GM18868 (cell line): ENCODE results near the gene MSI2.

Experiments
- ATAC-seq: cut with Tn5 transposase; IDR thresholded peaks from one replicate; pipeline ENCODE4 v1.9.1; 2021; ENCODE audit warnings: mild to moderate bottlenecking, moderate library complexity; ENCODE audit not compliant: unreplicated experiment

The MSI2 gene

DNA sequence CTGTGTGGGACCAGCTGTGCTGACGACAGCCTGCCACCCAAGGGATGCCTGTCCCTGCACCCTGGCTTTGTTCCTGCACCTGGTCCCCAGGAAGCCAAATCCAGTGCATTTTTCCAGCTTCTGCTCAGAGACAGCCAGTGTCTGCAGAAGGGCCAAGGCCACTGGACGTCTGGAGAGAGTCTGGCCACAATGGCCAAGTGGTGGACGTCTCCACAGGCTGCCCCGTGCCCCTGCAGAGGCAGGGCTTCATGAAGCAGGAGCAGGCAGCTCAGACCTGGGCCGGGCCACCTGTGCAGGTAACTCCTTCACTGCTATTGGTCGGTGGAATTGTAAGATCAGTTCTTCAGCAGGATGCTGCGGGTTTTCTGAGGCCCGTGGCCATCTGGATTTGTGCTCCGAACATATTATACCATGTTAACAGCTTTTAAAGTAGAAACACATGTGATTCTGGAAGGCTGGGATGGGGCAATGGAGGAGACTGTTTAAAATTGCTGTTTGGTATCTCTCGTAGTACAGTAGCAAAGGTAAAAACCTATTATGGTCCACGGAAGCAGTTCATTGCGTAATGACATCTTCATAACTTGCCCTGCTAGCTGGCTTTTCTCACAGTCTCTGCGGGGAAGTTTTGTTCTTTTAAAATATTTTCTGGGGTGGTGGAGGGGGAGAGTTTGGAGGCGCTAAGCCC, 303.5 kb downstream of the MSI2 start:
- ATAC-seq = no peak

DNA sequence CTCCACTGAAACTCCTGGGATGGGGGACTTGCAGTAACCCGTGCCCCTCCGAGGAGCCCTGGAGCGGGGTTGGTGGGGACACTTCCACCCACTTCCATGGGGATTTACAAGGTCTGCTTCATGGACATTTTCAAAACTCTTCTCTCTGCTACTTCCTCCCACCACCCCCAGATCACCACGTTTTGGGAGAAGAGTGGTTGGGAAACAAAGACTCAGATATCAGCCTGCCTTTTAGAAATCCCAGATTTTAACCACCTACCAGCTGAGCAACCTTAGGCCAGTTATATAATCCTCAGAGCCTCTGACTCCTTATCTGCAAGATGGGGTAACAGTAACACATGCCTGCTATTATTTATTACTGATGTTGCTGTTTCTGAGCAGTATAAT, 304.0 kb downstream of the MSI2 start:
- no peak for ATAC-seq

DNA sequence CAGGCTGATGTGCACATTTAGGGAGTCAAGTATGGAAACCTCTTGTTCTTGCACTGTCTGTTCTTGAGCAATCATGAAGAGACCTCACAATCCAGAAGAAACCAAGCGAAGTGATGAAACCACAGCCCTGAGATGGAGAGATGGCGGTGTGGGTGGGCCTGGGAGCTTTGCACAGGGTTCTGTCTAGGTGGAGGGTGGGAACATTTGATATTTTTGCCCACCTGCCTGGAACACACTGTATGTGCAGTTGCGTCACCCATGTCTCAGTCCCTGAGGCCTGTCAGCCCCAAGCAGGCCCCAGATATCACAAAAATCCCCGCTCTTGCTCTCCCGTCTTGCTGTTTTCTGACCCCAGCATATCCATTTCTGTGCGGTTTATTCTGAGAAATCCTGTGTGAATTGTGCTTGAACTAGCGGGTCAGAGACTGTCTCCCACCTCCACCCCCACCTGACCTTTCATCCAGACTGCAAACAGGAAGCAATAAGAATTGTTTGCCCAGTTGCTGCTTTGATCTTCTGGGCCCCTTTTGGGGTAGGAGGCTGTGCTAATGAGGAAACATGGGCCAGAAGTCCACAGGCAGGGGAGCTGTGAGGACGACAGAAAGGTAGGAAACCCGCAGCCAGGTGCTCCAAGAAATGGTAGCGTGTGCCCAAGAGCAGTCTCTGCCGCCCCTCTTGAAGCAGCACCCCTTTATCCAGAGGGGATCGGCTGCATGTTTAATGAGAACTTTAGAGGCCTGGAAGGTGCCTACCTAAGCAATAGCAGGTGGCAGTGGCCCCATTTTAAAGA, 304.9 kb downstream of the MSI2 start:
- ATAC-seq = no peak

DNA sequence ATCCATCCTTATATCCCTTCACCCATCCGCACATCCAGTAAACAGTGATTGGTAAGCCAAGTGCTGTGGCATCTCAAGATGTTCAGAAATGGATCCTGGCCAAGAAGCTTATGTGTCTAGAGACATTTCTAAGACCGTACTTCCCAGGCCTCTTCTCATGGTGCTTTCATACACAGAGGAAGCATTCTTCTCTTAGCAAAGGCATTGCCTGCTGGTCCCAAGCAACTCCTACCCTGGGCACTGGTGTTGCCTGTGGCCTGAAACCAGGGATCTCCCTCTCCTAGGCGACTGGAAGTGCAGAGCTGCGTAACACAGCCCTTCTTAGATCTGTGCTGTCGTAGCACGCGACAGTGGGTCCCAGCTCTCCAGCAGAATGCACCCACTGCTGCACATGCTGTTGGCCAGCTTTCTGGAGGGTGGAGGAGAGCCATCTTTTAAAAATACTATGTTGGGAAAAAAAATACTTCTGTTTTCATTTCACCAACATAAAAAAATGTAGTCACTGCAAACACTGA, 305.9 kb downstream of the MSI2 start:
- no peak for ATAC-seq

DNA sequence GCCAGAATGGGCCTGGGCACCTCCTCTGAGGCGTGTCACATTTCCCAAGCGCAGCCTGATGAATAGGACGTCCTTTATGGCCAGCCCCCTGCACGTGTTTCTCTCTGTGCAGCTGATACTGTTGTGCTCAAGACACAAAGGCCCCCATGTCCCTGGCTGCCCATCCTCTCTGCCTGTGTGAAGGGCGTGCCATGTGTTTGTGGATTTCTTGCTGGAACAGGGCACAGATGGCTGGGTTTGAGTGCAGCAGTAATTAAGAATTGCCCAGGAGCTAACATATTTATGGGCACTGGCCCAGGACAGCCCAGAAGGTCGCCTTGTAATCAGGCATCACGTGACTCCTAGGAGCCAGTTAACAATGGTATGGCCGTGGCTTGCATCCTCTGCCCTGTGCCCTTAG, 307.6 kb downstream of the MSI2 start:
- no peak for ATAC-seq

DNA sequence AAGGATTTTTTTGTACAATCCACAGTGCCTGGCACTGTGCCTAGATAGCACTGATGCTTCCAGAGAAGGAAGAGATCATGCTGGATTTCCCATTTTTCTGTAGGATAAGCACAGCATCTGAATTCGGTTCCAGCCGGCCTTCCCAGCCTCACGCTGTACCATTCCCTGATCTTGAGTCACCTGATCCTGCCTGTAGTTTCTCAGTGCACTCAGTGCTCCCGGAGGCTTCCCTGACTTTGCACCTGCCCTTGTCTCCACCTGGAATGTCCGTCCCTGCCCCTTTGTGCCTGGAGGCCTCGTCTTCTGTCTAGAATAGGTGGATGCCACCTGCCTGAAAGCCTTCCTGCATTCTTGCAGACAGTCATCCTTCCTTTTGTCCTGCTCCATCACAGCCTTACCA, 308.9 kb downstream of the MSI2 start:
- no peak for ATAC-seq

DNA sequence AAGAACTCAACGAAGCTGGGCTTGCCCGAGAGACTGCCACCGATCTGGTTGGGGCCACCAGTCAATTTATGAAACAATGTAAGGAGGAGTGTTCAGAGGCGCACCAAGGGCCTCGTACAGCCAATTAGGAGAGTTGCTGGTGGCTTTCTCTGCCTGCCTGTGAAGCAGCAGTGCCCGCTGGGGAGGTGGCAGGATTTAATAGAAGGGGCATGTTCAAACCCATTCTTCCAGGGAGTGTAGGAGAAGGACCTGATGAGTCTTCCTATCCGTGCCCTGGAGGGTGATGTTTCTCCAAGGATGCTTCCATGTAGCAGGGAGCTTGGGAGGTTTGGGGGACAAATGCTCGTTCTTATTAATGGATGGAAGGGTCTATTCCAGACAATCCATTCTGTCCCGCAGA, 310.4 kb downstream of the MSI2 start:
- ATAC-seq = no peak

DNA sequence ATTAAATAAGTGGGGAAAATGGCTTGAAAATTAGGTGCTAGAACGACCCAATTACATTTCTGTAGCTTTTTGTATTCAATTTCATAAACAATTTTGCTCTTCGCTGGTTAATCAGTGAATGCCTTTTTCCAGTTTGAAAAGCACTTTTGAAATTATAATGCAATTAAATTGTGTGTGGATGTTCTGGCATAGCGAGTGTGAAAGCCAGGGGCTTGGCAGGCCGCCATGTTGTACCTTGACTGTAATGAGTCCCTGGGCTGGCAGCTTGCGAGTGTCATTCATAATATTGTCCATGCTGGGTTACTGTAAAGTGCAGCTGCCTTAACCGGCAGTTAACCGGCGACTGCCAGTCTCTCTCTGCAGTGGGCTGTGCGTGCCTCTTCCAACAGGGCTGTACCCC, 310.9 kb downstream of the MSI2 start:
- no peak for ATAC-seq

DNA sequence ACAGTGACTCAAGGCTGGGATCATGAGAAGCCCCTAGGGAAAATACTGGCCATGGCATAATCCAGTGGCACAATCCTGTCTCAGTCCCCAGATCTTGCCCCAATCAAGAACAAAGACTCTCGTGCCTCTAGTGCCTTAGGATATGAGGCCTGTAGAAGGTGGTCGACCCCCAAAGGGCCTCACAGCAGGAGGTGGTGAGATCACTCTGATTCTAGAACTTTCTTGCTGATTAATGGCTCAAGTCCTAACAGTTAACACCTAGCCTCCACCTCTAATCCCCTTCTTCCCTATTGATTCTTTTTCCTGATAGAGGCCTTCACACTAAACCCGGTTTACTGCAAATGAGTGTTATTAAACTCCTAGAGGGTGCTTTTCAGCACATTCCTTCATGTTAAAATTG, 312.0 kb downstream of the MSI2 start:
- ATAC-seq = no peak

DNA sequence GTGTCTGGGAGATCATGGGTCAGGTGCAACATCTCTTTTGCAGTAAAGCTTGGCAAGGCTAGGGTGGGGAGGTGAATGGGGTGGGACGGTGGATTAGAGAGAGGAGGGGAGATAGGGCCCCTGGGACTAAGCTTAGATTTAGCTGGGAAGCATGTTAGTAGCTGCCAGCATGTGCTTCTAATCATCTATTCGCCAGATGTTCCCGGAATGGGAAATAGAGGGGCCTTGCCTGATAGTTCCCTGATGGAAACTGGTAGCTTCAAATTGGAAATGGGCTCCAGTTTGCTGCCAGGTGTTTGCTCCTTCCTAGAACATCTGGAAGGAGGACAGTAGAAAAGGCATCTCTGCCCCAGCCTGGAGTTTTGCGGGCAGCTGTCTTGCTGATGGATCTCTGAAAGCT, 312.7 kb downstream of the MSI2 start:
- no peak for ATAC-seq

DNA sequence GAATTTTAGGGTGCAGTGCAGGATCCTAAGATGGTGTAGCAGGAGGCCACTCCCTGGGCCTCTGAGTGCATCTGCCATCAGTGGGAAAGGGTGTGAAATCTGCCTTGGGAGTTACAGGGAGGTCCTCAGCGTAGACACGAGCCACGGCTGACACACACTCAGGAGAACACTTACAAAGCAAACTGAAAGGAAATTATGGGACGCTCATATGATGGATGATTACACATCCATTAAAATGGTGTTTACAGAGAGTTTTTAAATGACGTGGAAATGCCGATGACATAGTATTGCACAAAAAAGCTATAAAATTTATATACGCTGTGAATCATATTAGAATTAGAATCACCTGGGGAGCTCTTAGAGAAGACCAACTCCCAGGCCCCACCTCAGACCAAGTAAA, 313.5 kb downstream of the MSI2 start:
- no peak for ATAC-seq

DNA sequence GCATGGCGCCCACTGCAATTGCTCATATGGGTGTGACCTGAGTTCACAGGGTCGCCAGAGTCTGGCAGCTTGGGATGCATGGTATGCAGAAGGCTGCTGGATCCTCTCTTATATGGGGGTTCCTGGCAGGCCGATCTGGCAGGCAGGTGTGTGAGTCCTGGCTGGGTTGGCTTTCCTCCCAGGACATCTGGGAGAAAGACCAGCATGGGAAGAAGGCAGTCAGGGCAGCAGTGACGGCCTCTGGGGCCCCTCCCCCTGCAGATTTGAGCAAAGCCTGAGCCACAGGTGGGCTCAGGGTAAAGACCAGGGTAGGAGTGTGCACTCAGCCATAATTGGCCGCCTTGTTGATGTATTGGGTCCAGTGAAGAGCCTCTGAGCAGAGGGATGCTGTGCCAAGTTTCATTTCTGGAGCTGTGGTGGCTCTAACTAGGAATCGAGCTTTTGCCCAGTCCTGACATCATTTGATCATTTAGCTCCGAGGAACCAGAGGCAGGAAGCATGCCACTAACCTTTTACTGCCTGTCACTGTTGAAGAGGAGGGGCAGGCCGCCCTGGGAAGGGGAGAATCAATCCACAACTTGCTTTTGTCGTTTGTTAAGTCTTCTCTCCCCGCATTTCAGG, 314.5 kb downstream of the MSI2 start:
- no peak for ATAC-seq

DNA sequence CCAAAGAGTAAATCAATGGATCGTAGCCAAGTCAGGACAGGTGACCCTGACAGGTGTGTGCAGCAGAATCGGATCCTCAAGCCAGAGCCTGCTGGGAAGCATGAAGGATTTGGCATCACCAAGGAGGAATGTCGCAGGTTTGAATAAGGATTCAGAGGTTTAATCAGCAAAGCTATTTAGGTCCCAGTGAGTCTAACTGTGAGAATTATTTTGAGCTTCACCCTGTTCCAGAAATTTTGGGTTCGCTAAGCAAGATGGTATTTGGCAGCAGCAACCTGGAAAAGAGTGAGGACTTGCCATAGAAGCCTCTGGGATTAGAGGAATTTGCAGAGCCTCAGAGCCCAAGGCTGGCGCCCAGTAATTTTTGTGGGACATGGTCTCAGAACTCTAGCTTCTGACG, 315.7 kb downstream of the MSI2 start:
- no peak for ATAC-seq

DNA sequence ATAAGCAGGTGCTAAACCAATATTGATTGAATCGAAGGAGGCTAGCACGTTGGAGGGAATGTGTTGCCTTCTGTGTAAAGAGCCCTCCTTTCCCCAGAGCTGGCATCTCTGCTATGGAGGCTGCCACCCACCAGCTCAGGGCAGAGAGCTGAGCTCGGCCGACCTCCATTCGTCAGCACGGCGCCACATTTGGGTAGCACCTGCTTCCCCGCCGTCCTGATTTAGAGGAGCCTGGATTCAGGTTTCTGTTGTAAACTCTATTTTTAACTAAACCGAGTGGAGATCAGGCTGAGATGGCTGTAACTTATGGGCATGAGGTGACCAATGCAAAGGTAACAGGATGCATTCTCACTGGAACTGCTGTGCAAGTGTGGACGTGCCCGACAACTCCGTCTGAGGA, 316.3 kb downstream of the MSI2 start:
- no peak for ATAC-seq

DNA sequence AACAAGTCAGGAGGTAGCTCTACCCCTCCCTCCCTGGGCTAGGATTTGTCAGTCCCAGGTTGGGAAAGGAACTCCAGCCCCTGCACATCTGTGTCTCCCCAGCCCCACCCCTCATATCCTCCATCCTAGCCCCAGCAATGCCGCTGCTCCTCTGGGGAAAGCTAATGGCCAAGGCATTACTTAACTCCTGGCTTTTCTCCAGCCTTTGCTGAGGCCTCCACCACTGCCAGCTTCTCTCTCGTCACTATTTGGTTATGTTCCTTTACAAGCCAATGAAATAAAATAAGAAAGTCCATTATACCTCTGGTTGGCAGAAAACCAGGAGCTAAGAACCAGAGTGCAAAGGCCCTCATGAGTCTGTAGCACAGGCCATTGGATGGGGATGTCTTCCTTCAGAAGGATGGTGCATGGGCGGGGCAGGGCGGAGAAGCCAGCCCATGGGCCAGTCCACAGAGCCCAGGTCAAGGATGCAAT, 317.8 kb downstream of the MSI2 start:
- no peak for ATAC-seq

DNA sequence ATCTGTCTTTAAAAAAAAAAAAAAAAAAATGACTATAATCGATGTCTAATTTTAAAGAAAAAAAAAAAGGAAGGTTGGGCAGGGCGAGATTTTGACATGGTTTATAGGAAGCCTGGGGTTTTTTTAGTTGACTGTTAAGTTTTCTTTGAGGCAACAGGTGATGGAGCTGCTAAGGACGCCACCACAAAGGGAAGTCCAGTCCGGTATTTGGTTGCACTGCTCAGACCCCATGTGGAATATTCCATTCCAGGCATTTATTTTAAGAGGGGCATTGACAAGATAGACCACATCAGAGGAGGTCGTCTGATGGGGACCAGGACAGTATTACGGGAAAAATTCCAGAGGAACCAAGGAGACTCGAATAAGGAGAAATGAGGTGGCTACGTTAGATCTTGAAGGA, 320.4 kb downstream of the MSI2 start:
- no peak for ATAC-seq

DNA sequence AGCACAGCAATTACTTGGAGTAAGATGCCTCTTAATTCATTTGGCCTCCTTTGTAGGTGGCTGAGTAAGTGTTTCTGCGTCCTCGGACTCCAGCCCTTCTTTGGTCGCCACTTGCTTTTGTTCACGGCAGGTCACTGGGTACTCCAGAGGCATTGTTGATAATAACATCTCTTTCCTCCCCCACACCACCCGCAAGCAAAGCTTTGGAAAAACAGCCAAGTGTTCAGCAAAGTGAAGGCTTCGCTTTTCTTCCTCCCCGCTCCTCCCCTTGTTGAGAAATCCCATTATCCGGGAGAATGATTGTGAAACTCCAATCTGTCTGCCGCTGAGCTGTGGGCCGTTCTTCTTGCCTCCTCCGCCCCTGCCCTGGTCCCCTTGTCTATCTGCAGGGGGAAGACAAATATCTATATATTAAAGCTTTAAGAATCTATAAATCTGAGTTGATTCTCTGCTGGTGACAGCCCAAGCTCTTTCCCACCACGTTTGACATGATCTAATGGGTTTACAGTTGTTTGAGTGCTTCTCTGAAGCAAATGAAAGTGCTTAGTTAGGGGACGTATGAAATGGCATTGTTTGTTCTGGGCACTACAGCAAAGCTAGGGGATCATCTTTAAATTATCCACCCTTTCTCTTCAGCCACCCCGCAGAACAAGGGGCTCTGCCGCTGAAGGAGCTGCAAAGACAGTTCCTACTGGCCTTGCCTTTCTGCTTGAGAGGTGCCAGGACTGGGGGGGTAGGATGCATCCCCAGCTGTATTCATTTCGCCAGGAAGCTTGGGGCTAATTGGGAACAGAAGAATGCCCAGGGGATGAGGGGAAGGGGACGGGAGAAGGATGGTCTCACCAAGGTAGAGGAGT, 321.7 kb downstream of the MSI2 start:
- ATAC-seq = no peak

DNA sequence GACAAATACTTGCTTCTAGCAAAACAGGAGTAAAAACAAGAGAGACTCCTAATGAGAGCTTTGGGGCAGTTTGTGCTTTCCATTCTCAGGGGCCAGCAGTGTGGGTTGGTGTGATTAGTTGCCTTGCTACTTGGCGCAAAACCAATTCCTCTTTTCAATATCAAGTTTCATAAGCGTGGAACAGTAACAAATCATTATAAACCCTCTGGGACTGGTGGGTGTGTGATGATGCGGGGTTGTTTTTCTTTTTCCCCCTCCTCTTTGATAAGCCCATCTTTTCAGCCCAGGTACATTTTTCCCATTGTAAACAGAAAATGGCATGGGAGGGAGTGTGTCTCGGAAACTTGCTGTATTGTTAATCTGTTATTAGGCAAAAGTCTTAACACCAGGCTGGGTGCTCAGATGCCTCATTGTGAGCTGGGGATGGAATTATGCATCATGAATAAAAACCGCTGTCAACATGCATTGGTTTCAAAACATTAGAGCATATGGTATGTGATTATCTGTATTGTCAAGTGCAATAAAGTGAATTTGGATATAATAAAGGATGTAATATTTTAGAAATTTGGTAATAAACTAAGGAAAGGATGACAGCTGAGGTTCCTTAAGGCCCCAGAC, 322.4 kb downstream of the MSI2 start:
- peak; percentile 56 for ATAC-seq

DNA sequence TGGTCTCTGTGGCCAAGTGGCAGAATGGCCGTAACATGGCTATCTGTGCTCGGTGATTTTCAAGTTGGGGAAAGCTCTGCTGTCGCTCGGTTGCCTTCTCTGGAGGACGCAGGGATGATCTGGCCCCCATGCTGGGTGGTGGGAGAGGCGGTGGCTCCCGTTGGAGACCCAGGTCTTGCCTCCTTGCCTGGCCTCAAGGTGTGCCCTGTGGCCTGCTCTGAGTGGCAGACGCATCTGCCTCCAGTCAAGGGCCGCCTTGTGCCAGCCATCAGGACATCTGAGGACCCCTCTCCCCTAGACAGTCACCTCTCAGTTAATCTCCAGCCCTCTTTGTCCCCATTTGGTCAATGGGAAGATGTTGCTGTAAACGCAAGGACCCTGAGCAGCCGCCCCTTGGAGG, 322.9 kb downstream of the MSI2 start:
- no peak for ATAC-seq

DNA sequence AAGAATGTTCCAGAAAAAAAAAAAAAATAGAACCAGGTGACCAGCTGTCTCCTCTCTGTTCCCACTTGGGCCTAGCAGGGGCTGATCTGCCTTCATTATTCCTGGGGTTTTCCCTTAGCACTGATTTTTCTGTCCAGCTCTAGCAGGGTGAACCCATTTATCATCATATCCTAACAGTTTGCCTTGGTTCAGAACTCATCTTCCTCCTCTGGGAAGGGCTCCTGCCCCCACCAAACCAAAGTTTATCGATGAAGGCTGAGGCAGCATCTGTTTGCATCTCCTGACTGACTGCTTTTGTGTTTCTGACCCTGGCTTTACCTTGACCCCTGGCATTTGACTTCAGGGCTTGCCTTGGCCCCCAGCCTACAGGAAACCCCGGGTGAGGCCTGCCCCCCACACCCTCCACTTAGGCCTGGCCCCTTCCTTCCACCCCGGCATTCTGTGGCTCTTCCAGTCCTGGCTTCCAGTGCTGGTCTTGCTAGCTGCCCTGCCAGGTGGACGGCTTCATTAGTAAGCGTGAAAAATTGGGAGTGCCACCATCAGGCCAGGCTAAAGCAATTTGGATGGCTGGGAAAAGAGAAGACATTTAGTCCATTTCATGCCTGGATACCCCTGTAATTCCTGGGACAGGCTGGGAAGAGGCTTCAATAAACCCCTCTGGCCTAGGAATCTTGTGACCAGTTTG, 323.9 kb downstream of the MSI2 start:
- no peak for ATAC-seq
